Hypothalamus (tissue), 51 donors: ENCODE measurements around the gene HPN.
"Not testable (repeated sequence)": the region's sequence is repeated elsewhere in the genome, so short reads cannot be mapped to it uniquely, and the experiment has no call there.

Experiments used
- DNase-seq, 51 donors: peaks; one replicate each; lab custom pipeline; 2025; lab: John Stamatoyannopoulos, UW

Gene HPN

GRCh38 chr19:35040826-35041547 is 534 bp upstream of the HPN start:
- DNase-seq = peak in 43 of 51 donors; percentile 15 to 83 (median 45)

GRCh38 chr19:35042056-35042730 is 672 bp downstream of the HPN start:
- DNase-seq = no peak

DNA sequence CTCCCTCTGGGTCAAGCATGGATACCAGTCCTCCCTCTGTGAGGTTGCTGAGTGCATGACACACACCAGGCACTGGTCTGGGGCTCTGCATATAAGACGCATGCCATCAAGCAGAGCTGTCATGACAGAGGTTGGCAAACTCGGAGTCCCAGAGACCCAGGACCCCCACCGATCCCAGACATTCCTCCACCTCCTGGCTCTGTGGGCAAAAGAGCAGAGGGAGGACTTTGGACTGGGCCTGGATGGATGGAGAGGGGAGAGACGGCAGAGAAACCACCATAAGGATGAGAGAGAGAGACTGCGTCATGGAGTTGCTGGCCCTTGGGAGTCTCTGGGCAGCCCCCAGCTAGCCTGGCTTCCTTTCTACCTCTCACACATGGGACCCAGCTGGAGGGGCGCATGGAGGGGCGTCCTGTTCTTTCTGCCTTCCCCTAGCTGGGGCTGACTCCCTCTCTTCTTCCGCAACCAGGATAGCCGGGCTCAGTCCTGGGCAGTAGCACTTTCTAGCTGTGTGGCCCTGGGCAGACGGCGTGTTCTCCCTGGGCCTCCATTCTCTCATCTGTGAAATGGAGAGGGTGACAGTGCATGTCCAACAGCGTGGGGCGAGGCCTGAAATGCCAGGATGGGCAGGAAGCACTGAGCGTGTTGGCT is 1.6 kb downstream of the HPN start:
- DNase-seq = no peak

DNA sequence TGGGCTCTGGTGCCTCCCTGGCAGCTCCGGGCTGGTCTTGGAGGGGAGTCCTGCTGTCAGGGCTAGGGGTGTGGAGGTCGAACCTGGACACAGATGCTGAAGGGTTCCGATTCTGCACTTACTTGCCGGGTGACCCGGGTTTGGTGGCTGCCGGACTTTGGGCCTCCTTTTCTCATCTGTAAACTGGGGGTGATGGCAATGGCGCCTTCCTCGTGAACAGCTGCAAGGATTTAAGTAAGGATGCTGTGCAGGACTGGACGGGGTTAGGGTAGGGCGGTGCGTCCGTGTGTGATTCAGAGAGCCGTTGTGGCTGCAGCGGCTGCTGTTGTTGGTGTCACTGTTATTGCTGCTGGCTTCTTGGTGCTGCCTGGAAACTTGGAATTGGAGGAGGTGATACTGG is 2.4 kb downstream of the HPN start:
- DNase-seq = no peak

DNA sequence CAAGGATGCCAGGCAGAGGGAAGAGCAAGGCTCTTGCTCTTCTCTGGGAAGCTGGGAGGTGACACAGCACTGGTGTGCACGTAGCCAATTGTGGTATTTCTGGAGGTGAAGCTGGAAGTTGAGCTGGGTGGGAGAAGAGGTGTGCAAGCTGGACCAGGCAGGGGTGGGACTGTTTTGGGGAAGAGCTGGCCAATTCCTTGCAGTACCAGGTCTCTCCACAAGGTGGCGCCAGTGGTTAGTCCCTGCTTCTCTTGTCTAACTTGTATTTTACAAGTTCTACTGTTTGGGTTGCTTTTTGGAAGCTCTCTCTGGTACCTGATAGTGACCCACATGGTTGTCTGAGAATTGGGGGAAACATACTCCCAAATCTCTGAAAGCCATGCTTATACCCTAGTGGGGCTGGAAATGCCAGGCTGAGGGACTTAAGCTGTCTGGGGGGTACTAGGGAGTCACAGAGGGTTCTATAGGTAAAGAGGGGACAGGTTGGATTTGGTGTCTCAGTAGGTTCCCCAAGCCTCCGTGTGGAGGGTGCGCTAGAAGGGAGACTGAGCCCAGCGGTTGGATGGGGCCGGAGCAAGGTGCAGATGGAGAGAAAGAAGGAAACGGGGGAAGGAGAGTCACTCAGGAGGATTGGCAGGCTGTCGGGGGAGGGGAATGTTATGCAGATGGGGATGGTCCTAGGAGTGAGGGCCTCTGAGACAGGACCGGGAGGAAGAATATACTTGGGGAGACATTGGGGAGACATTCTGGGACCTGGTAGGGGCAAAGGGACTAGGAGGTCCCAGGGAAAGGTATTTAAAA is 3.0 kb downstream of the HPN start:
- peak in 48 of 51 donors; percentile 18 to 84 (median 52) for DNase-seq

DNA sequence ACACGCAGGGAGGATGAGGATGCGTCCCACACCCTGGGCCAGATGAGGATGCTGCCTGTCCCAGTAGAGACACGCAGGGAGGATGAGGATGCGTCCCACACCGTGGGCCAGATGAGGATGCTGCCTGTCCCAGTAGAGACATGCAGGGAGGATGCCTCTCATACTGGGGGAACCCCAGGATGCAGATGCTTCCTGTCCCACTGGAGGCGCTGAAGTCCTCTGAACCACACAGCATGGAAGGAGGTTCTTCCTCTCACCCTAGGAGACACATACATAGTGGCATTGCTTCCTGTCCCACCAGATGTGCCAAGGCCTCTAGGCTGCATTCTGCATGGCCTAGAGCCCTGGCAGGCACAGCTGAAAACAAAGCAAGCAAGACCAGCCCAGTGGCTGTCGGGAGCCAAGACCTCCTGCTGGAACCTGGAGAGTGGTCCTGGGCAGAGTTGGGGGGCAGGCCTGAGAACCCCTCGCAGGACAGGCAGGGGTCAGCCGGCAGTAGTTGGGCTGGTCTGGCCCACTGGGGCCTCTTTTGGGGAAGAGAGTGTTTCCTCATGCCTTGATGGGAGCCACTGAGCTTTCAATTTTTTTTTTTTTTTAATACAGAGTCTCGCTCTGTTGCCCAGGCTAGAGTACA is 4.3 kb downstream of the HPN start:
- peak in 21 of 51 donors; percentile 23 to 68 (median 31) for DNase-seq

DNA sequence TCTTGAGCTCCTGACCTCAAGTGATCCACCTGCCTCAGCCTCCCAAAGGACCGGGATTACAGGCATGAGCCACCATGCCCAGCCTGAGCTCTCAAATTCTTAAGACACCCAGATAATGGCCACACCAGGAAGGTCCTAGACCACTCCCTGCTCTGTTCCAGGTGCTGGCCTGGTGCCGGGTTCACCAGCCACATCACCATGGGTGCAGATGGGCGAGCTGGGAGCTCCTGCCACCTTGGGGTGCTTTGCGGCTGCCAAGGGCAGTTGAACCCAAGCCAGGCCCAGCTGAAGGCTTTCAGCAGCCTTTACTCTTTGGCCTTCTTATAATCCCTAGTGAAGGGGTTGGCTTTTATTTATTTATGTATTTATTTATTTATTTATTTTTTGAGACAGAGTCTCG is 4.9 kb downstream of the HPN start:
- DNase-seq = peak in 1 of 51 donors; percentile 15

DNA sequence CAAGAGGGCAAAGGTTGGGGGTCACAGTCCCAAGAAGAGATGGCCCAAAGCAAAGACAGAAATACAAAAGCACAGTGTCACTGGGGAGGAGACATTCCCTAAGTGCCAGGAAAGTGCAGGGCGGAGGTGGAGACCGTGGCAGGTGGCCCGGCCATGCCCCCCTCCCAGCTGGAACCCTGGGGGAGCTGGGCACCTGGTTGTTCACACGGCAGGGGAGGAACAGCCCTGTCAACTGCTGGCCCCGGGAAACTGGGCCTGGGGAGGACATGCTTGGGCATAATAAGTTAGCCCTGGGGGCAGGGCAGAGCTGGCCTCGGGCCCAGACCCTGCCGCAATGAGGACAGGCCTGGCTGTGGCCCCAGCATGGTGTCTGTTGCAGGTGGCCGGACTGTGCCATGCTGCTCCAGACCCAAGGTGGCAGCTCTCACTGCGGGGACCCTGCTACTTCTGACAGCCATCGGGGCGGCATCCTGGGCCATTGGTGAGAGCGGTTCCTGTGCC is 7.4 kb downstream of the HPN start:
- peak in 46 of 51 donors; percentile 20 to 90 (median 71) for DNase-seq

- DNase-seq = peak in 2 of 51 donors; percentile 55 to 75
Observed at GRCh38 chr19:35049456-35049855, 7.9 kb downstream of the HPN start.

- DNase-seq = not testable (repeated sequence)
Observed at GRCh38 chr19:35050662-35051061, 9.1 kb downstream of the HPN start.

GRCh38 chr19:35051268-35051667 is 9.7 kb downstream of the HPN start:
- DNase-seq = not testable (repeated sequence)

DNA sequence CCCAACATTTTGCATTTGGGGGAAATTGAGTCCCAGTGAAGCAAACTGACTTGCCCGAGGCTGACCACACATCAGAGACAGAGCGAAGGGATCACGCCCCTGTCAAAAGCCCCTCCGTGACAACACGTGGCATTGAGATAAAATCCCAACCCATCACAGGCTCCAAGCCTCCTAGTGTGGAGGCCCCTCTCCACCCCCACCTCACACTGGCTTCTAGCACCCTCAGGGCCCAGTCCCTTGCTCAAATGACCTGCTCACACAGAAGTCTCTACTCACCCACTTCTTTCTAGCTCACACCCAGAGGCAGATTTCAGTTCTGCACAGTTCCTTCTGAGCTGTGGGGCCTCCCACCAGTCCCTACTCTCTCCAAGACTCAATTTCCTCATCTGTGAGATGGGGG is 10.3 kb downstream of the HPN start:
- no peak for DNase-seq

- no peak for DNase-seq
Observed at GRCh38 chr19:35052599-35053190, 11.2 kb downstream of the HPN start.

GRCh38 chr19:35053667-35054293 is 12.3 kb downstream of the HPN start:
- DNase-seq = no peak

GRCh38 chr19:35054626-35055025 is 13.1 kb downstream of the HPN start:
- DNase-seq = no peak

- DNase-seq = no peak
Observed at GRCh38 chr19:35055715-35056179, 14.2 kb downstream of the HPN start.

- no peak for DNase-seq
Observed at GRCh38 chr19:35056513-35057063, 15.1 kb downstream of the HPN start.

- DNase-seq = no peak
Observed at GRCh38 chr19:35058370-35058769, 16.8 kb downstream of the HPN start.
